ES-I3 (cell line): ENCODE data around the gene CAPN10.

Experiments used
- H3K36me3 ChIP-seq: 2 replicates; pipeline ENCODE4 v1.6.1; 2013; ENCODE audit warnings: mild to moderate bottlenecking, low read length, control low read depth, moderate library complexity; ENCODE audit not compliant: insufficient read depth
- H3K4me1 ChIP-seq: 2 replicates; pipeline ENCODE4 v1.6.1; 2013; ENCODE audit warnings: mild to moderate bottlenecking, control low read depth, low read length; ENCODE audit not compliant: insufficient read depth
- H3K9ac ChIP-seq: 2 replicates; pipeline ENCODE4 v1.6.1; 2013; ENCODE audit warnings: low read depth, mild to moderate bottlenecking, low read length, moderate library complexity
- H3K9me3 ChIP-seq: 2 replicates; pipeline ENCODE4 v1.6.1; 2013; ENCODE audit warnings: mild to moderate bottlenecking, low read length, moderate library complexity; ENCODE audit not compliant: control insufficient read depth, insufficient read depth

Gene CAPN10

GRCh38 chr2:240576036-240576435, 10.5 kb upstream of the CAPN10 start:
- Histone ChIP-seq H3K36me3 (no peaks in the 10 kb centered on the region), H3K9ac (no peak overlapping the region), H3K4me1 (peaks cover 6% of the 10 kb centered on the region; the same call in 1 of the 2 replicates), H3K9me3 (no peaks in the 10 kb centered on the region)

GRCh38 chr2:240576436-240577205, 9.9 kb upstream of the CAPN10 start:
- Histone ChIP-seq H3K36me3 (no peaks in the 10 kb centered on the region), H3K9ac (no peak overlapping the region), H3K9me3 (no peaks in the 10 kb centered on the region), H3K4me1 (peaks cover 6% of the 10 kb centered on the region; the same call in 1 of the 2 replicates)

GRCh38 chr2:240577281-240578109, 9.0 kb upstream of the CAPN10 start:
- Histone ChIP-seq H3K36me3 (no peaks in the 10 kb centered on the region), H3K4me1 (peaks cover 13% of the 10 kb centered on the region), H3K9ac (no peak overlapping the region), H3K9me3 (no peaks in the 10 kb centered on the region)

- H3K9me3 ChIP-seq, result no peaks in the 10 kb centered on the region
- peaks cover 18% of the 10 kb centered on the region for H3K4me1 ChIP-seq
- H3K9ac ChIP-seq, result no peak overlapping the region
- H3K36me3 ChIP-seq, result no peaks in the 10 kb centered on the region
Observed at GRCh38 chr2:240578110-240578450, 8.5 kb upstream of the CAPN10 start.

GRCh38 chr2:240578488-240578887, 8.0 kb upstream of the CAPN10 start:
- Histone ChIP-seq H3K9ac (no peak overlapping the region), H3K9me3 (no peaks in the 10 kb centered on the region), H3K36me3 (no peaks in the 10 kb centered on the region), H3K4me1 (peaks cover 18% of the 10 kb centered on the region)

- no peaks in the 10 kb centered on the region for H3K36me3 ChIP-seq
- H3K4me1 ChIP-seq, result peaks cover 18% of the 10 kb centered on the region
- H3K9me3 ChIP-seq, result no peaks in the 10 kb centered on the region
- H3K9ac ChIP-seq, result no peak overlapping the region
Observed at GRCh38 chr2:240579071-240579762, 7.3 kb upstream of the CAPN10 start.

GRCh38 chr2:240579771-240580614, 6.5 kb upstream of the CAPN10 start:
- H3K9ac ChIP-seq, result no peak overlapping the region
- H3K36me3 ChIP-seq, result no peaks in the 10 kb centered on the region
- no peaks in the 10 kb centered on the region for H3K9me3 ChIP-seq
- H3K4me1 ChIP-seq, result peaks cover 20% of the 10 kb centered on the region

GRCh38 chr2:240581811-240582210, 4.7 kb upstream of the CAPN10 start:
- Histone ChIP-seq H3K4me1 (peaks cover 24% of the 10 kb centered on the region), H3K36me3 (no peaks in the 10 kb centered on the region), H3K9me3 (no peaks in the 10 kb centered on the region), H3K9ac (no peak overlapping the region; the same call in 1 of the 2 replicates)

GRCh38 chr2:240582781-240583180, 3.8 kb upstream of the CAPN10 start:
- Histone ChIP-seq H3K9me3 (no peaks in the 10 kb centered on the region), H3K36me3 (no peaks in the 10 kb centered on the region), H3K4me1 (peaks cover 27% of the 10 kb centered on the region), H3K9ac (no peak overlapping the region)

GRCh38 chr2:240583774-240584173, 2.8 kb upstream of the CAPN10 start:
- Histone ChIP-seq H3K4me1 (peaks cover 29% of the 10 kb centered on the region), H3K9ac (no peak overlapping the region), H3K36me3 (no peaks in the 10 kb centered on the region), H3K9me3 (no peaks in the 10 kb centered on the region)

GRCh38 chr2:240584486-240585031, 2.0 kb upstream of the CAPN10 start:
- Histone ChIP-seq H3K36me3 (no peaks in the 10 kb centered on the region), H3K9ac (no peak overlapping the region), H3K4me1 (peaks cover 27% of the 10 kb centered on the region), H3K9me3 (no peaks in the 10 kb centered on the region)

GRCh38 chr2:240585101-240585500, 1.4 kb upstream of the CAPN10 start:
- Histone ChIP-seq H3K36me3 (no peaks in the 10 kb centered on the region), H3K9me3 (no peaks in the 10 kb centered on the region), H3K9ac (peak overlapping the region; percentile 96; the same call in 1 of the 2 replicates), H3K4me1 (peaks cover 22% of the 10 kb centered on the region)

- H3K9me3 ChIP-seq, result no peaks in the 10 kb centered on the region
- H3K36me3 ChIP-seq, result no peaks in the 10 kb centered on the region
- H3K4me1 ChIP-seq, result peaks cover 22% of the 10 kb centered on the region
- H3K9ac ChIP-seq, result peak overlapping the region; percentile 96
Observed at GRCh38 chr2:240585681-240586197, 795 bp upstream of the CAPN10 start.
